ENCODE results near the gene CELF3. TPM values are rescaled to one million over a fixed set of nuclear protein-coding genes. Genes with fewer than 3 reads are reported as not detected.

CELF3 gene
- total RNA-seq, 4 donors from 2014 or later, result not detected

GRCh38 chr1:151721788-151722510, 5.3 kb upstream of the CELF3 start:
- Histone ChIP-seq H3K4me1 (peaks cover 27% of the 10 kb centered on the region), H3K9me3 (no peaks in the 10 kb centered on the region), H3K27me3 (peaks cover 19% of the 10 kb centered on the region), H3K4me3 (peak overlapping the region; percentile 43), H3K27ac (no peak overlapping the region), H3K36me3 (no peaks in the 10 kb centered on the region)
- DNase-seq (ENCODE audit: low spot score in 2 of 2), result no peak
- WGBS, result 45% methylated on average over 17 of the region's 17 CpGs
- TF ChIP-seq, protein P1, sequence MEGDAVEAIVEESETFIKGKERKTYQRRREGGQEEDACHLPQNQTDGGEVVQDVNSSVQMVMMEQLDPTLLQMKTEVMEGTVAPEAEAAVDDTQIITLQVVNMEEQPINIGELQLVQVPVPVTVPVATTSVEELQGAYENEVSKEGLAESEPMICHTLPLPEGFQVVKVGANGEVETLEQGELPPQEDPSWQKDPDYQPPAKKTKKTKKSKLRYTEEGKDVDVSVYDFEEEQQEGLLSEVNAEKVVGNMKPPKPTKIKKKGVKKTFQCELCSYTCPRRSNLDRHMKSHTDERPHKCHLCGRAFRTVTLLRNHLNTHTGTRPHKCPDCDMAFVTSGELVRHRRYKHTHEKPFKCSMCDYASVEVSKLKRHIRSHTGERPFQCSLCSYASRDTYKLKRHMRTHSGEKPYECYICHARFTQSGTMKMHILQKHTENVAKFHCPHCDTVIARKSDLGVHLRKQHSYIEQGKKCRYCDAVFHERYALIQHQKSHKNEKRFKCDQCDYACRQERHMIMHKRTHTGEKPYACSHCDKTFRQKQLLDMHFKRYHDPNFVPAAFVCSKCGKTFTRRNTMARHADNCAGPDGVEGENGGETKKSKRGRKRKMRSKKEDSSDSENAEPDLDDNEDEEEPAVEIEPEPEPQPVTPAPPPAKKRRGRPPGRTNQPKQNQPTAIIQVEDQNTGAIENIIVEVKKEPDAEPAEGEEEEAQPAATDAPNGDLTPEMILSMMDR (IDR thresholded peaks at IDR 0.05), result no peak
- TF ChIP-seq EP300 (IDR thresholded peaks at IDR 0.05) (no peak), POLR2AphosphoS5 (IDR thresholded peaks at IDR 0.05) (no peak), POLR2A (IDR thresholded peaks at IDR 0.05) (no peak)

- TF ChIP-seq, protein P1 (IDR thresholded peaks at IDR 0.05), result no peak
- TF ChIP-seq EP300 (IDR thresholded peaks at IDR 0.05) (no peak), POLR2A (IDR thresholded peaks at IDR 0.05) (no peak), POLR2AphosphoS5 (IDR thresholded peaks at IDR 0.05) (no peak)
- Histone ChIP-seq H3K4me1 (peaks cover 33% of the 10 kb centered on the region), H3K4me3 (peak within 1 kb of the TSS; percentile 43), H3K27ac (peak within 1 kb of the TSS; percentile 3), H3K27me3 (peaks cover 22% of the 10 kb centered on the region), H3K36me3 (no peaks in the 10 kb centered on the region), H3K9me3 (no peaks in the 10 kb centered on the region)
- WGBS, result 10% methylated on average over 25 of the region's 44 CpGs
- no peak for DNase-seq (ENCODE audit: low spot score in 2 of 2)
Observed at GRCh38 chr1:151720974-151721787, 4.6 kb upstream of the CELF3 start, which contains the start of gene RIIAD1. Gene RIIAD1 (plus strand): TSS chr1:151721522. CDS start chr1:151721537, 15 bp downstream.

GRCh38 chr1:151720554-151720953, 4.0 kb upstream of the CELF3 start:
- H3K36me3 ChIP-seq, result no peaks in the 10 kb centered on the region
- H3K9me3 ChIP-seq, result no peaks in the 10 kb centered on the region
- H3K27me3 ChIP-seq, result peaks cover 27% of the 10 kb centered on the region
- peak overlapping the region; percentile 43 for H3K4me3 ChIP-seq
- TF ChIP-seq EP300 (IDR thresholded peaks at IDR 0.05) (no peak), POLR2A (IDR thresholded peaks at IDR 0.05) (no peak), POLR2AphosphoS5 (IDR thresholded peaks at IDR 0.05) (no peak)
- TF ChIP-seq, protein P1 (IDR thresholded peaks at IDR 0.05), result no peak
- no peak for DNase-seq (ENCODE audit: low spot score in 2 of 2)
- 25% methylated on average over 5 of the region's 5 CpGs for WGBS
- H3K4me1 ChIP-seq, result peaks cover 33% of the 10 kb centered on the region
- H3K27ac ChIP-seq, result peak overlapping the region; percentile 3

DNA sequence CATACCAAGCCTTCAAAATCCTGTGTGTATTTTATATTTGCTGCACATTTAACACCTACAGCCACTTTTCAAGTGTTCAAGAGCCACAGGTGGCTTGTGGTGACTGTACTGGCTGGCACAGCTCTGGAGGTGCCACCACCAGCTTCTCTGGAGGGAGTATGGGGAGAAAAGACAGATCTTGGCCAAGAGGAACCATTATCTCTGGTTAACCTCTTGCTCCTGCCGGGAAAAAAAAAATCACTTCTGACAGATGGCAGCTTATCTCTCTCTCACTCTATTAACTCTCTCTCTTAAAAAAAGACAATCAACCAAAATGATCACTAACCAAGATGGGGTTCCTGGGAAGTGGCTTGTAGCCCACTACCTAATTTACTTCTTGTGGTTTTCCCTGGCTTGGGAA, 3.5 kb upstream of the CELF3 start:
- Histone ChIP-seq H3K27ac (peak overlapping the region; percentile 3), H3K27me3 (peaks cover 26% of the 10 kb centered on the region), H3K9me3 (no peaks in the 10 kb centered on the region), H3K36me3 (no peaks in the 10 kb centered on the region), H3K4me1 (peaks cover 33% of the 10 kb centered on the region), H3K4me3 (peak overlapping the region; percentile 43)
- no peak for DNase-seq (ENCODE audit: low spot score in 2 of 2)
- no peak for TF ChIP-seq EP300 (IDR thresholded peaks at IDR 0.05)
- TF ChIP-seq, protein P1 (IDR thresholded peaks at IDR 0.05), result no peak
- TF ChIP-seq POLR2AphosphoS5 (IDR thresholded peaks at IDR 0.05), result no peak
- TF ChIP-seq POLR2A (IDR thresholded peaks at IDR 0.05), result no peak
- 52% methylated on average over 1 of the region's 1 CpG for WGBS

DNA sequence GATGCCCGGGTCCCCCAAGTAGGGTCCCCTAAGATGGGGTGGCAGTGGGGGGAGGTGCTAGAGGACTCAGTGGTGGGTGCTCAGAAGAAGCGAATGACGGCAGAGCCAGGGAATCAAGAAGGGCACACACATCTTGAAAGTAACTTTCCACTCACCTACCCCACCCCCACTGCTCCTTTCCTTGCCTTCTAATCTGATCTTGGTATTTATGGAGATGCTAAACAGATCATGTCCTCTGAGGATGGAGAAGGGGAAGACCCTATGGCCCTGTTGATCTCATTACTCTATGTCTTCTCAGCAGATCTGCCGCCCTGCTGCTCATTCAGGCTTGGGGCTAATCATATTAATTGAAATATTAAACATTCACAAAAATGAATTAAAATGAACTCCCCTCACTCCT, 2.1 kb upstream of the CELF3 start:
- no peak for DNase-seq (ENCODE audit: low spot score in 2 of 2)
- no peak for TF ChIP-seq POLR2A (IDR thresholded peaks at IDR 0.05)
- TF ChIP-seq, protein P1 (IDR thresholded peaks at IDR 0.05), result no peak
- no peak for TF ChIP-seq POLR2AphosphoS5 (IDR thresholded peaks at IDR 0.05)
- no peak for TF ChIP-seq EP300 (IDR thresholded peaks at IDR 0.05)
- H3K4me1 ChIP-seq, result peaks cover 35% of the 10 kb centered on the region
- H3K4me3 ChIP-seq, result no peak overlapping the region
- no peaks in the 10 kb centered on the region for H3K36me3 ChIP-seq
- no peak overlapping the region for H3K27ac ChIP-seq
- no peaks in the 10 kb centered on the region for H3K9me3 ChIP-seq
- peaks cover 22% of the 10 kb centered on the region for H3K27me3 ChIP-seq
- 79% methylated on average over 4 of the region's 4 CpGs for WGBS

Data from suprapubic skin (tissue), 4 donors.